ENCODE measurements around the gene HBS1L.

DNA sequence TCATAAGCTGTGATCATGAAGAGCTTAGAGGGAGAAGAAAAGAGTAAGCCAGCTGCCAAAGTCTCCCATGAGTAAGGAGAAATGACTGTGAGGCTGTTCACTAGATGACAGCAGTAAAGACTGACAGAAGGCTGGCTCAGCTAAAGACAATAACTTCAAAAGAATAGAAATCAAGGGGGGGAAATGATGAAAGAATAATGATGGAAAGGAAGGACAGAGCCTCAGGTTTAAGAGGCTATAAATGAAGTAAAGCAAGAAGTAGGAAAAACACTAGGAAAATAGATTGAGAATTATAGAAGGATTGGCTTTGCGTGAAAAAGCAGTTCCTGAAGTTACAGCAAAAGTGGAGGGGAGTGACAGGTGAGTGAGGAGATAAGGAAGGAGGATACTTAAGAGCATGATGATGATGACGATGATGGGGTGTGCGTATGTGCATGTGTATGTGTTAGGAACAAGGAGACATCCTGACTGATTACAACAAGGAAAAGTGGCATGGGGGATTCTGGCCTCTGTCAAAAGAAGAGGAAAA, 48.2 kb downstream of the HBS1L start:
- TF ChIP-seq, protein P1, sequence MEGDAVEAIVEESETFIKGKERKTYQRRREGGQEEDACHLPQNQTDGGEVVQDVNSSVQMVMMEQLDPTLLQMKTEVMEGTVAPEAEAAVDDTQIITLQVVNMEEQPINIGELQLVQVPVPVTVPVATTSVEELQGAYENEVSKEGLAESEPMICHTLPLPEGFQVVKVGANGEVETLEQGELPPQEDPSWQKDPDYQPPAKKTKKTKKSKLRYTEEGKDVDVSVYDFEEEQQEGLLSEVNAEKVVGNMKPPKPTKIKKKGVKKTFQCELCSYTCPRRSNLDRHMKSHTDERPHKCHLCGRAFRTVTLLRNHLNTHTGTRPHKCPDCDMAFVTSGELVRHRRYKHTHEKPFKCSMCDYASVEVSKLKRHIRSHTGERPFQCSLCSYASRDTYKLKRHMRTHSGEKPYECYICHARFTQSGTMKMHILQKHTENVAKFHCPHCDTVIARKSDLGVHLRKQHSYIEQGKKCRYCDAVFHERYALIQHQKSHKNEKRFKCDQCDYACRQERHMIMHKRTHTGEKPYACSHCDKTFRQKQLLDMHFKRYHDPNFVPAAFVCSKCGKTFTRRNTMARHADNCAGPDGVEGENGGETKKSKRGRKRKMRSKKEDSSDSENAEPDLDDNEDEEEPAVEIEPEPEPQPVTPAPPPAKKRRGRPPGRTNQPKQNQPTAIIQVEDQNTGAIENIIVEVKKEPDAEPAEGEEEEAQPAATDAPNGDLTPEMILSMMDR (IDR thresholded peaks at IDR 0.05 in 2 of 3, conservative IDR thresholded peaks at IDR 0.05 in 1 of 3; ENCODE audit: borderline replicate concordance in 1 of 3, insufficient read depth in 1 of 3, low read depth in 2 of 3, low read length in 2 of 3): no peak
- TF ChIP-seq POLR2A (IDR thresholded peaks at IDR 0.05; ENCODE audit: borderline replicate concordance, extremely low read depth, insufficient read depth, insufficient read length): no peak
- TF ChIP-seq, protein P2, sequence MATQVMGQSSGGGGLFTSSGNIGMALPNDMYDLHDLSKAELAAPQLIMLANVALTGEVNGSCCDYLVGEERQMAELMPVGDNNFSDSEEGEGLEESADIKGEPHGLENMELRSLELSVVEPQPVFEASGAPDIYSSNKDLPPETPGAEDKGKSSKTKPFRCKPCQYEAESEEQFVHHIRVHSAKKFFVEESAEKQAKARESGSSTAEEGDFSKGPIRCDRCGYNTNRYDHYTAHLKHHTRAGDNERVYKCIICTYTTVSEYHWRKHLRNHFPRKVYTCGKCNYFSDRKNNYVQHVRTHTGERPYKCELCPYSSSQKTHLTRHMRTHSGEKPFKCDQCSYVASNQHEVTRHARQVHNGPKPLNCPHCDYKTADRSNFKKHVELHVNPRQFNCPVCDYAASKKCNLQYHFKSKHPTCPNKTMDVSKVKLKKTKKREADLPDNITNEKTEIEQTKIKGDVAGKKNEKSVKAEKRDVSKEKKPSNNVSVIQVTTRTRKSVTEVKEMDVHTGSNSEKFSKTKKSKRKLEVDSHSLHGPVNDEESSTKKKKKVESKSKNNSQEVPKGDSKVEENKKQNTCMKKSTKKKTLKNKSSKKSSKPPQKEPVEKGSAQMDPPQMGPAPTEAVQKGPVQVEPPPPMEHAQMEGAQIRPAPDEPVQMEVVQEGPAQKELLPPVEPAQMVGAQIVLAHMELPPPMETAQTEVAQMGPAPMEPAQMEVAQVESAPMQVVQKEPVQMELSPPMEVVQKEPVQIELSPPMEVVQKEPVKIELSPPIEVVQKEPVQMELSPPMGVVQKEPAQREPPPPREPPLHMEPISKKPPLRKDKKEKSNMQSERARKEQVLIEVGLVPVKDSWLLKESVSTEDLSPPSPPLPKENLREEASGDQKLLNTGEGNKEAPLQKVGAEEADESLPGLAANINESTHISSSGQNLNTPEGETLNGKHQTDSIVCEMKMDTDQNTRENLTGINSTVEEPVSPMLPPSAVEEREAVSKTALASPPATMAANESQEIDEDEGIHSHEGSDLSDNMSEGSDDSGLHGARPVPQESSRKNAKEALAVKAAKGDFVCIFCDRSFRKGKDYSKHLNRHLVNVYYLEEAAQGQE (IDR thresholded peaks at IDR 0.05; ENCODE audit: low read depth): no peak
- TF ChIP-seq EZH2phosphoT487 (IDR thresholded peaks at IDR 0.05; ENCODE audit: borderline replicate concordance): no peak
- no peak for TF ChIP-seq EGR1 (IDR thresholded peaks at IDR 0.05; ENCODE audit: low read depth)
- no peak for TF ChIP-seq EZH2 (IDR thresholded peaks at IDR 0.05)
- no peak for TF ChIP-seq ZNF274 (IDR thresholded peaks at IDR 0.05; ENCODE audit: low read depth, low read length)
- TF ChIP-seq, protein P3, sequence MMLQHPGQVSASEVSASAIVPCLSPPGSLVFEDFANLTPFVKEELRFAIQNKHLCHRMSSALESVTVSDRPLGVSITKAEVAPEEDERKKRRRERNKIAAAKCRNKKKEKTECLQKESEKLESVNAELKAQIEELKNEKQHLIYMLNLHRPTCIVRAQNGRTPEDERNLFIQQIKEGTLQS (IDR thresholded peaks at IDR 0.05): no peak
- TF ChIP-seq, protein P4, sequence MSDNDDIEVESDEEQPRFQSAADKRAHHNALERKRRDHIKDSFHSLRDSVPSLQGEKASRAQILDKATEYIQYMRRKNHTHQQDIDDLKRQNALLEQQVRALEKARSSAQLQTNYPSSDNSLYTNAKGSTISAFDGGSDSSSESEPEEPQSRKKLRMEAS (IDR thresholded peaks at IDR 0.05): no peak
- no peak for TF ChIP-seq POLR2AphosphoS5 (IDR thresholded peaks at IDR 0.05; ENCODE audit: low read depth, low read length)
- TF ChIP-seq, protein P5, sequence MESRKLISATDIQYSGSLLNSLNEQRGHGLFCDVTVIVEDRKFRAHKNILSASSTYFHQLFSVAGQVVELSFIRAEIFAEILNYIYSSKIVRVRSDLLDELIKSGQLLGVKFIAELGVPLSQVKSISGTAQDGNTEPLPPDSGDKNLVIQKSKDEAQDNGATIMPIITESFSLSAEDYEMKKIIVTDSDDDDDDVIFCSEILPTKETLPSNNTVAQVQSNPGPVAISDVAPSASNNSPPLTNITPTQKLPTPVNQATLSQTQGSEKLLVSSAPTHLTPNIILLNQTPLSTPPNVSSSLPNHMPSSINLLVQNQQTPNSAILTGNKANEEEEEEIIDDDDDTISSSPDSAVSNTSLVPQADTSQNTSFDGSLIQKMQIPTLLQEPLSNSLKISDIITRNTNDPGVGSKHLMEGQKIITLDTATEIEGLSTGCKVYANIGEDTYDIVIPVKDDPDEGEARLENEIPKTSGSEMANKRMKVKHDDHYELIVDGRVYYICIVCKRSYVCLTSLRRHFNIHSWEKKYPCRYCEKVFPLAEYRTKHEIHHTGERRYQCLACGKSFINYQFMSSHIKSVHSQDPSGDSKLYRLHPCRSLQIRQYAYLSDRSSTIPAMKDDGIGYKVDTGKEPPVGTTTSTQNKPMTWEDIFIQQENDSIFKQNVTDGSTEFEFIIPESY (IDR thresholded peaks at IDR 0.05; ENCODE audit: extremely low read depth, insufficient replicate concordance, low read length): no peak
